Panc1 (cell line): ENCODE data around the gene MGA.

ENCODE experiments used
- CTCF ChIP-seq: fragments of 450-650 bp; IDR thresholded peaks from 2 replicates; pipeline ENCODE4 v1.5.1; 2017; ENCODE audit warnings: mild to moderate bottlenecking
- POLR2AphosphoS5 ChIP-seq: IDR thresholded peaks from 2 replicates; pipeline ENCODE4 v1.6.1; 2012; ENCODE audit warnings: mild to moderate bottlenecking, low read depth, low read length, moderate library complexity
- REST ChIP-seq, 2 experiments: IDR thresholded peaks; 2 replicates each; pipeline ENCODE4 v1.6.1; 2011 to 2012; ENCODE audit warnings: low read depth in 2 of 2, control low read depth in 1 of 2, low read length in 1 of 2, mild to moderate bottlenecking in 1 of 2, moderate library complexity in 1 of 2; ENCODE audit not compliant: insufficient read depth in 1 of 2
- SIN3A ChIP-seq: IDR thresholded peaks from 2 replicates; pipeline ENCODE4 v1.6.1; 2012; ENCODE audit warnings: low read depth, mild to moderate bottlenecking, low read length, moderate library complexity, borderline replicate concordance; ENCODE audit not compliant: insufficient read depth
- TCF7L2 ChIP-seq: IDR thresholded peaks from 2 replicates; pipeline ENCODE4 v1.6.1; 2011; ENCODE audit warnings: mild to moderate bottlenecking, low read depth, low read length, inconsistent platforms

GRCh38 chr15:41746802-41747201 is 86.6 kb downstream of the MGA start:
- TF ChIP-seq SIN3A (no peak), CTCF (no peak), POLR2AphosphoS5 (no peak), TCF7L2 (no peak), REST (IDR thresholded peaks at IDR 0.05; ENCODE audit: insufficient read depth in 1 of 2, low read depth in 2 of 2, low read length in 1 of 2) (no peak)
